Liver (tissue), 9 donors: ENCODE data around the gene FCRL2. TPM values are rescaled to one million over a fixed set of nuclear protein-coding genes. Genes with fewer than 3 reads are reported as not detected.

Experiments used
- DNase-seq: peaks from one replicate; pipeline ENCODE4 v3.0.0-alpha.2; 2017; ENCODE audit warnings: low spot score
- H3K27ac ChIP-seq, 2 donors: one replicate each; pipeline ENCODE4 v1.7.0; 2013; ENCODE audit warnings: inconsistent platforms in 2 of 2, low read length in 2 of 2, control low read depth in 1 of 2, low read depth in 1 of 2, mild to moderate bottlenecking in 1 of 2
- H3K27me3 ChIP-seq, 4 donors: one replicate each; pipeline versions ENCODE4 v1.6.1 to v1.7.0; 2013; ENCODE audit warnings: low read length in 3 of 4, inconsistent platforms in 1 of 4, mild to moderate bottlenecking in 1 of 4, moderate library complexity in 1 of 4; ENCODE audit not compliant: control insufficient read depth in 4 of 4, insufficient read depth in 4 of 4
- H3K36me3 ChIP-seq, 4 donors: one replicate each; pipeline versions ENCODE4 v1.6.1 to v1.7.0; 2013; ENCODE audit warnings: low read length in 3 of 4, mild to moderate bottlenecking in 3 of 4, low read depth in 1 of 4, moderate library complexity in 1 of 4; ENCODE audit not compliant: control insufficient read depth in 4 of 4, insufficient read depth in 3 of 4
- H3K4me1 ChIP-seq, 4 donors: one replicate each; pipeline versions ENCODE4 v1.6.1 to v1.7.0; 2013; ENCODE audit warnings: low read length in 3 of 4, mild to moderate bottlenecking in 3 of 4, moderate library complexity in 1 of 4; ENCODE audit not compliant: control insufficient read depth in 4 of 4, insufficient read depth in 4 of 4
- H3K4me3 ChIP-seq, 3 donors: one replicate each; pipeline versions ENCODE4 v1.6.1 to v1.7.0; 2013; ENCODE audit warnings: low read length in 3 of 3, control low read depth in 1 of 3, low read depth in 1 of 3, mild to moderate bottlenecking in 1 of 3
- H3K9ac ChIP-seq, 2 donors: one replicate each; pipeline ENCODE4 v1.7.0; 2013; ENCODE audit warnings: low read length in 2 of 2, mild to moderate bottlenecking in 2 of 2, moderate library complexity in 2 of 2, control low read depth in 1 of 2, low read depth in 1 of 2
- H3K9me3 ChIP-seq, 4 donors: one replicate each; pipeline versions ENCODE4 v1.6.1 to v1.7.0; 2013; ENCODE audit warnings: low read length in 3 of 4; ENCODE audit not compliant: control insufficient read depth in 4 of 4
- EGR1 ChIP-seq, 2 donors: IDR thresholded peaks; 2 replicates each; pipeline ENCODE4 v1.6.1; 2016 to 2018; ENCODE audit warnings: antibody characterized with exemption in 2 of 2, low read depth in 2 of 2
- FOXA1 ChIP-seq: IDR thresholded peaks from 2 replicates; pipeline ENCODE4 v1.6.1; 2016; ENCODE audit warnings: antibody characterized with exemption
- FOXA2 ChIP-seq: IDR thresholded peaks from 2 replicates; pipeline ENCODE4 v1.6.1; 2016; ENCODE audit warnings: antibody characterized with exemption
- GABPA ChIP-seq, 2 donors: IDR thresholded peaks in 1 of 2; conservative IDR thresholded peaks in 1 of 2; 2 replicates each; pipeline ENCODE4 v1.6.1; 2016; ENCODE audit warnings: antibody characterized with exemption in 2 of 2, mild to moderate bottlenecking in 1 of 2, moderate library complexity in 1 of 2
- HNF4A ChIP-seq, 2 donors: conservative IDR thresholded peaks; 2 replicates each; pipeline ENCODE4 v1.6.1; 2016; ENCODE audit warnings: antibody characterized with exemption in 2 of 2, mild to moderate bottlenecking in 2 of 2
- HNF4G ChIP-seq: IDR thresholded peaks from 2 replicates; pipeline ENCODE4 v1.6.1; 2016; ENCODE audit warnings: antibody characterized with exemption
- JUND ChIP-seq, 2 donors: IDR thresholded peaks; 2 replicates each; pipeline ENCODE4 v1.6.1; 2016; ENCODE audit warnings: antibody characterized with exemption in 2 of 2
- NR2F2 ChIP-seq: IDR thresholded peaks from 2 replicates; pipeline ENCODE4 v1.6.1; 2016; ENCODE audit warnings: antibody characterized with exemption
- RAD21 ChIP-seq, 2 donors: IDR thresholded peaks; 2 replicates each; pipeline ENCODE4 v1.6.1; 2016; ENCODE audit warnings: antibody characterized with exemption in 2 of 2, mild to moderate bottlenecking in 2 of 2
- RXRA ChIP-seq, 2 donors: IDR thresholded peaks; 2 replicates each; pipeline ENCODE4 v1.6.1; 2017 to 2018; ENCODE audit warnings: antibody characterized with exemption in 2 of 2, mild to moderate bottlenecking in 1 of 2
- SP1 ChIP-seq: IDR thresholded peaks from 2 replicates; pipeline ENCODE4 v1.6.1; 2018; ENCODE audit warnings: antibody characterized with exemption, mild to moderate bottlenecking
- TAF1 ChIP-seq: conservative IDR thresholded peaks from 2 replicates; pipeline ENCODE4 v1.6.1; 2016; ENCODE audit warnings: antibody characterized with exemption, mild to moderate bottlenecking
- YY1 ChIP-seq: IDR thresholded peaks from 2 replicates; pipeline ENCODE4 v1.6.1; 2016; ENCODE audit warnings: antibody characterized with exemption, mild to moderate bottlenecking
- ZBTB33 ChIP-seq: IDR thresholded peaks from 2 replicates; pipeline ENCODE4 v1.6.1; 2016; ENCODE audit warnings: antibody characterized with exemption
- WGBS: extraction: QIAGEN DNeasy Blood & Tissue Kit; methylation state at CpG from one replicate; pipeline ENCODE4 v1.1.7; 2013; 5-methylcytosine and 5-hydroxymethylcytosine counted together
- polyA plus RNA-seq, 2 donors: library from polyadenylated mRNA; stranded (reverse) in 1 of 2; unstranded in 1 of 2; fragments of 200-250 nt in 1 of 2; fragments of >200 nt in 1 of 2; fragmentation: Nextera tagmentation in 1 of 2; extraction: Ambion mirVana in 1 of 2; gene quantifications; one replicate each; pipeline versions ENCODE4 v1.2.1 to v1.2.3, GENCODE V29; 2013 to 2015
- total RNA-seq, 2 donors: library from RNA; depleted of rRNA; stranded (reverse); fragments of >200 nt; gene quantifications; one replicate each; pipeline ENCODE4 v1.2.3, GENCODE V29; 2014
- TF ChIP-seq, protein P1 (sequence below): IDR thresholded peaks from 2 replicates; pipeline ENCODE4 v1.6.1; 2016; ENCODE audit warnings: antibody characterized with exemption
- TF ChIP-seq, protein P2 (sequence below): IDR thresholded peaks from 2 replicates; pipeline ENCODE4 v1.6.1; 2016; ENCODE audit warnings: antibody characterized with exemption
- TF ChIP-seq, protein P3 (sequence below): fragments of 150-350 bp; IDR thresholded peaks from 2 replicates; pipeline ENCODE4 v1.5.1; 2017; ENCODE audit warnings: improper control_type of control experiment, low read depth, low read length; ENCODE audit not compliant: missing input control
- TF ChIP-seq, protein P4 (sequence below): IDR thresholded peaks from 2 replicates; pipeline ENCODE4 v1.6.1; 2016; ENCODE audit warnings: antibody characterized with exemption, mild to moderate bottlenecking
- donor health status: healthy.
- donor health status: healthy.
- donor health status: healthy.
- donor health status: healthy.
- donor health status: healthy.

FCRL2 gene
- total and polyA plus RNA-seq, 4 donors = 0.08 to 0.43 (median 0.23) TPM; not detected in 1

- Histone ChIP-seq H3K9ac (no peak overlapping the region), H3K27me3 (peaks cover 0 to 2% (median 0%) of the 10 kb centered on the region in 4 donors), H3K4me3 (no peak overlapping the region), H3K27ac (no peak overlapping the region), H3K9me3 (peaks cover 0 to 2% (median under 1%) of the 10 kb centered on the region in 4 donors), H3K36me3 (no peaks in the 10 kb centered on the region), H3K4me1 (no peaks in the 10 kb centered on the region)
- 79% methylated on average over 4 of the region's 4 CpGs for WGBS
- DNase-seq = no peak
- TF ChIP-seq YY1 = no peak
- TF ChIP-seq, protein P1, sequence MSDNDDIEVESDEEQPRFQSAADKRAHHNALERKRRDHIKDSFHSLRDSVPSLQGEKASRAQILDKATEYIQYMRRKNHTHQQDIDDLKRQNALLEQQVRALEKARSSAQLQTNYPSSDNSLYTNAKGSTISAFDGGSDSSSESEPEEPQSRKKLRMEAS = no peak
- TF ChIP-seq FOXA1 = no peak
- TF ChIP-seq TAF1 = no peak
These were observed 18.9 kb downstream of the FCRL2 start for GRCh38 chr1:157758018-157758417.

- no peak for DNase-seq
- Histone ChIP-seq H3K4me1 (no peaks in the 10 kb centered on the region), H3K4me3 (no peak overlapping the region), H3K36me3 (no peaks in the 10 kb centered on the region), H3K9ac (no peak overlapping the region), H3K27me3 (peaks cover 0 to 5% (median 2%) of the 10 kb centered on the region in 4 donors), H3K27ac (no peak overlapping the region), H3K9me3 (peaks cover 0 to 2% (median 0%) of the 10 kb centered on the region in 4 donors)
- TF ChIP-seq EGR1 (IDR thresholded peaks at IDR 0.05; ENCODE audit: low read depth in 2 of 2) (no peak), SP1 (no peak), NR2F2 (no peak), HNF4G (no peak), TAF1 (no peak), FOXA2 (no peak), ZBTB33 (no peak), FOXA1 (no peak), GABPA (IDR thresholded peaks at IDR 0.05 in 1 of 2, conservative IDR thresholded peaks at IDR 0.05 in 1 of 2) (no peak), HNF4A (conservative IDR thresholded peaks at IDR 0.05) (no peak), JUND (IDR thresholded peaks at IDR 0.05) (no peak), RXRA (IDR thresholded peaks at IDR 0.05) (no peak), YY1 (no peak), RAD21 (IDR thresholded peaks at IDR 0.05) (no peak)
- TF ChIP-seq, protein P1 = no peak
- TF ChIP-seq, protein P2, sequence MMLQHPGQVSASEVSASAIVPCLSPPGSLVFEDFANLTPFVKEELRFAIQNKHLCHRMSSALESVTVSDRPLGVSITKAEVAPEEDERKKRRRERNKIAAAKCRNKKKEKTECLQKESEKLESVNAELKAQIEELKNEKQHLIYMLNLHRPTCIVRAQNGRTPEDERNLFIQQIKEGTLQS = no peak
- TF ChIP-seq, protein P3, sequence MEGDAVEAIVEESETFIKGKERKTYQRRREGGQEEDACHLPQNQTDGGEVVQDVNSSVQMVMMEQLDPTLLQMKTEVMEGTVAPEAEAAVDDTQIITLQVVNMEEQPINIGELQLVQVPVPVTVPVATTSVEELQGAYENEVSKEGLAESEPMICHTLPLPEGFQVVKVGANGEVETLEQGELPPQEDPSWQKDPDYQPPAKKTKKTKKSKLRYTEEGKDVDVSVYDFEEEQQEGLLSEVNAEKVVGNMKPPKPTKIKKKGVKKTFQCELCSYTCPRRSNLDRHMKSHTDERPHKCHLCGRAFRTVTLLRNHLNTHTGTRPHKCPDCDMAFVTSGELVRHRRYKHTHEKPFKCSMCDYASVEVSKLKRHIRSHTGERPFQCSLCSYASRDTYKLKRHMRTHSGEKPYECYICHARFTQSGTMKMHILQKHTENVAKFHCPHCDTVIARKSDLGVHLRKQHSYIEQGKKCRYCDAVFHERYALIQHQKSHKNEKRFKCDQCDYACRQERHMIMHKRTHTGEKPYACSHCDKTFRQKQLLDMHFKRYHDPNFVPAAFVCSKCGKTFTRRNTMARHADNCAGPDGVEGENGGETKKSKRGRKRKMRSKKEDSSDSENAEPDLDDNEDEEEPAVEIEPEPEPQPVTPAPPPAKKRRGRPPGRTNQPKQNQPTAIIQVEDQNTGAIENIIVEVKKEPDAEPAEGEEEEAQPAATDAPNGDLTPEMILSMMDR = no peak
- TF ChIP-seq, protein P4, sequence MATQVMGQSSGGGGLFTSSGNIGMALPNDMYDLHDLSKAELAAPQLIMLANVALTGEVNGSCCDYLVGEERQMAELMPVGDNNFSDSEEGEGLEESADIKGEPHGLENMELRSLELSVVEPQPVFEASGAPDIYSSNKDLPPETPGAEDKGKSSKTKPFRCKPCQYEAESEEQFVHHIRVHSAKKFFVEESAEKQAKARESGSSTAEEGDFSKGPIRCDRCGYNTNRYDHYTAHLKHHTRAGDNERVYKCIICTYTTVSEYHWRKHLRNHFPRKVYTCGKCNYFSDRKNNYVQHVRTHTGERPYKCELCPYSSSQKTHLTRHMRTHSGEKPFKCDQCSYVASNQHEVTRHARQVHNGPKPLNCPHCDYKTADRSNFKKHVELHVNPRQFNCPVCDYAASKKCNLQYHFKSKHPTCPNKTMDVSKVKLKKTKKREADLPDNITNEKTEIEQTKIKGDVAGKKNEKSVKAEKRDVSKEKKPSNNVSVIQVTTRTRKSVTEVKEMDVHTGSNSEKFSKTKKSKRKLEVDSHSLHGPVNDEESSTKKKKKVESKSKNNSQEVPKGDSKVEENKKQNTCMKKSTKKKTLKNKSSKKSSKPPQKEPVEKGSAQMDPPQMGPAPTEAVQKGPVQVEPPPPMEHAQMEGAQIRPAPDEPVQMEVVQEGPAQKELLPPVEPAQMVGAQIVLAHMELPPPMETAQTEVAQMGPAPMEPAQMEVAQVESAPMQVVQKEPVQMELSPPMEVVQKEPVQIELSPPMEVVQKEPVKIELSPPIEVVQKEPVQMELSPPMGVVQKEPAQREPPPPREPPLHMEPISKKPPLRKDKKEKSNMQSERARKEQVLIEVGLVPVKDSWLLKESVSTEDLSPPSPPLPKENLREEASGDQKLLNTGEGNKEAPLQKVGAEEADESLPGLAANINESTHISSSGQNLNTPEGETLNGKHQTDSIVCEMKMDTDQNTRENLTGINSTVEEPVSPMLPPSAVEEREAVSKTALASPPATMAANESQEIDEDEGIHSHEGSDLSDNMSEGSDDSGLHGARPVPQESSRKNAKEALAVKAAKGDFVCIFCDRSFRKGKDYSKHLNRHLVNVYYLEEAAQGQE = no peak
- 66% methylated on average over 1 of the region's 1 CpG for WGBS
These were observed 23.3 kb downstream of the FCRL2 start for GRCh38 chr1:157753611-157754010.
